Omental fat pad (tissue), 4 donors: ENCODE data around the gene DIP2C. TPM values are rescaled to one million over a fixed set of nuclear protein-coding genes. Genes with fewer than 3 reads are reported as not detected.
A peak's percentile ranks its signal among the peaks of the same experiment; 100 is the strongest.
"Not testable (repeated sequence)": the region's sequence is repeated elsewhere in the genome, so short reads cannot be mapped to it uniquely, and the experiment has no call there.

Source experiments
- ATAC-seq: fragments of 150-250 bp; one replicate; pipeline ENCODE4 v1.9.1; 2016; ENCODE audit warnings: mild to moderate bottlenecking, moderate library complexity; ENCODE audit not compliant: low FRiP score
- DNase-seq: peaks from one replicate; pipeline ENCODE4 v3.0.0-alpha.2; 2019; ENCODE audit warnings: low spot score
- CTCF ChIP-seq, 3 donors: fragments of 450-650 bp; IDR thresholded peaks; one replicate each; pipeline ENCODE4 v1.5.1; 2016 to 2017; ENCODE audit warnings: antibody characterized with exemption in 3 of 3, mild to moderate bottlenecking in 3 of 3, moderate library complexity in 2 of 3
- total RNA-seq, 4 donors: library from RNA; depleted of rRNA; stranded (reverse); fragments of >200 nt; gene quantifications; one replicate each; pipeline ENCODE4 v1.1.0, GENCODE V29; 2016

The DIP2C gene
- total RNA-seq, 4 donors from 2014 or later = 19.7 to 56.5 (median 31.1) TPM

- no peak for DNase-seq
- ATAC-seq = no peak
- no peak for TF ChIP-seq CTCF (IDR thresholded peaks at IDR 0.05)
Observed at GRCh38 chr10:661597-662222, 27.8 kb downstream of the DIP2C start.

- DNase-seq (no peak), ATAC-seq (no peak)
- TF ChIP-seq CTCF (IDR thresholded peaks at IDR 0.05) = no peak
Observed at GRCh38 chr10:660970-661596, 28.4 kb downstream of the DIP2C start.

GRCh38 chr10:660413-660969 is 29.0 kb downstream of the DIP2C start:
- no peak for ATAC-seq
- TF ChIP-seq CTCF (IDR thresholded peaks at IDR 0.05) = no peak
- DNase-seq = no peak

GRCh38 chr10:659688-660141 is 29.8 kb downstream of the DIP2C start:
- DNase-seq (no peak), ATAC-seq (peak; percentile 51)
- TF ChIP-seq CTCF (IDR thresholded peaks at IDR 0.05) = no peak

GRCh38 chr10:657816-658350 is 31.6 kb downstream of the DIP2C start:
- ATAC-seq, DNase-seq: not testable (repeated sequence)

GRCh38 chr10:656883-657282 is 32.6 kb downstream of the DIP2C start:
- no peak for TF ChIP-seq CTCF (IDR thresholded peaks at IDR 0.05)
- no peak for ATAC-seq
- no peak for DNase-seq

GRCh38 chr10:655184-655583 is 34.3 kb downstream of the DIP2C start:
- ATAC-seq = no peak
- TF ChIP-seq CTCF (IDR thresholded peaks at IDR 0.05) = no peak
- DNase-seq = no peak
